DND-41 (cell line): Measurements from ENCODE around the gene GRAMD1A.

ENCODE experiments used
- CTCF ChIP-seq: IDR thresholded peaks from 2 replicates; pipeline ENCODE4 v1.5.1; 2012; ENCODE audit warnings: borderline replicate concordance, low read length, moderate library complexity, mild to moderate bottlenecking; ENCODE audit not compliant: poor library complexity, severe bottlenecking; ENCODE audit errors: extremely low read depth
- EZH2 ChIP-seq: IDR thresholded peaks from 3 replicates; pipeline ENCODE4 v1.6.1; 2012; ENCODE audit warnings: borderline replicate concordance, low read depth, mild to moderate bottlenecking, moderate library complexity, low read length, inconsistent platforms; ENCODE audit not compliant: severe bottlenecking

GRCh38 chr19:35059006-35059798 is 59.1 kb downstream of the GRAMD1A start:
- TF ChIP-seq CTCF, result no peak
- TF ChIP-seq EZH2, result no peak
